Activated naive CD4-positive, alpha-beta T cell treated with anti-CD3 and anti-CD28 coated beads for 36 hours (primary cell): ENCODE data around the gene ZNRF3. TPM values are rescaled to one million over a fixed set of nuclear protein-coding genes. Genes with fewer than 3 reads are reported as not detected.

Source experiments
- CTCF ChIA-PET: fragments of 350-600 bp; sonication (Branson Sonifier 250); formaldehyde crosslinking; loops from one replicate; lab custom pipeline; 2021; ENCODE audit warnings: antibody characterized with exemption; lab: Charles Lee
- DNase-seq: peaks from one replicate; pipeline ENCODE4 v3.0.0-alpha.2; 2020
- H3K27ac Mint-ChIP-seq: one replicate; pipeline ENCODE4 v1.8.0; 2021; ENCODE audit warnings: mild to moderate bottlenecking, mixed read lengths
- H3K27me3 Mint-ChIP-seq: one replicate; pipeline ENCODE4 v1.8.0; 2021; ENCODE audit warnings: low read depth, mixed read lengths
- H3K36me3 Mint-ChIP-seq: one replicate; pipeline ENCODE4 v1.8.0; 2021; ENCODE audit warnings: low read depth, mixed read lengths
- H3K4me1 Mint-ChIP-seq: one replicate; pipeline ENCODE4 v1.8.0; 2021; ENCODE audit warnings: low read depth, mixed read lengths
- H3K4me3 Mint-ChIP-seq: one replicate; pipeline ENCODE4 v1.8.0; 2021; ENCODE audit warnings: mild to moderate bottlenecking, moderate library complexity, mixed read lengths
- H3K9me3 Mint-ChIP-seq: one replicate; pipeline ENCODE4 v1.8.0; 2021; ENCODE audit warnings: mixed read lengths
- intact Hi-C: fragments of 100-400 bp; cut with micrococcal nuclease; formaldehyde crosslinking; loops from one replicate; pipeline ENCODE4 v1.15.1; 2023
- total RNA-seq, 2 experiments: library from RNA; stranded (reverse); gene quantifications; one replicate each; pipeline ENCODE4 v1.2.3, GENCODE V29; 2021

The ZNRF3 gene
- total RNA-seq, 2 experiments from 2014 or later: 1.6 to 2.2 TPM

GRCh38 chr22:28951969-28952521, 68.7 kb downstream of the ZNRF3 start:
- CTCF ChIA-PET: no interaction called here
- Mint-ChIP-seq H3K4me1 (peaks cover 18% of the 10 kb centered on the region), H3K36me3 (peaks cover 2% of the 10 kb centered on the region), H3K4me3 (no peak overlapping the region), H3K9me3 (peaks cover 6% of the 10 kb centered on the region), H3K27me3 (peaks cover 60% of the 10 kb centered on the region), H3K27ac (no peak overlapping the region)
- intact Hi-C loops: no loop called here
- no peak for DNase-seq

GRCh38 chr22:28952857-28953256, 69.5 kb downstream of the ZNRF3 start:
- CTCF ChIA-PET: no interaction called here
- Mint-ChIP-seq H3K36me3 (peaks cover 2% of the 10 kb centered on the region), H3K27me3 (peaks cover 64% of the 10 kb centered on the region), H3K4me3 (no peak overlapping the region), H3K9me3 (peaks cover 2% of the 10 kb centered on the region), H3K27ac (no peak overlapping the region), H3K4me1 (peaks cover 19% of the 10 kb centered on the region)
- intact Hi-C loops: no loop called here
- DNase-seq: no peak

GRCh38 chr22:28953403-28953802, 70.0 kb downstream of the ZNRF3 start:
- DNase-seq: no peak
- Mint-ChIP-seq H3K27ac (no peak overlapping the region), H3K4me3 (no peak overlapping the region), H3K36me3 (peaks cover 2% of the 10 kb centered on the region), H3K4me1 (peaks cover 19% of the 10 kb centered on the region), H3K9me3 (peaks cover under 1% of the 10 kb centered on the region), H3K27me3 (peaks cover 68% of the 10 kb centered on the region)
- CTCF ChIA-PET: no interaction called here
- intact Hi-C loops: no loop called here

GRCh38 chr22:28953976-28954880, 70.9 kb downstream of the ZNRF3 start:
- CTCF ChIA-PET: no interaction called here

GRCh38 chr22:28955817-28956216, 72.4 kb downstream of the ZNRF3 start:
- CTCF ChIA-PET: no interaction called here
- H3K27me3 Mint-ChIP-seq: peaks cover 76% of the 10 kb centered on the region
- peaks cover 6% of the 10 kb centered on the region for H3K36me3 Mint-ChIP-seq
- intact Hi-C loops: loop anchor here (1.0 to 5.0 kb wide), 2 partner anchors 49 to 184 kb away; partner anchors contain the start of gene CCDC117
- DNase-seq: peak; percentile 95
- H3K27ac Mint-ChIP-seq: no peak overlapping the region
- H3K4me1 Mint-ChIP-seq: peaks cover 35% of the 10 kb centered on the region
- no peaks in the 10 kb centered on the region for H3K9me3 Mint-ChIP-seq
- no peak overlapping the region for H3K4me3 Mint-ChIP-seq

More at GRCh38 chr22:28953976-28954880, 70.9 kb downstream of the ZNRF3 start:
- DNase-seq: no peak
- Mint-ChIP-seq H3K27ac (no peak overlapping the region), H3K9me3 (no peaks in the 10 kb centered on the region), H3K4me3 (no peak overlapping the region), H3K36me3 (peaks cover 3% of the 10 kb centered on the region), H3K4me1 (peaks cover 19% of the 10 kb centered on the region), H3K27me3 (peaks cover 75% of the 10 kb centered on the region)
- intact Hi-C loops: no loop called here

GRCh38 chr22:28956506-28956905, 73.1 kb downstream of the ZNRF3 start:
- intact Hi-C loops: loop anchor here (1.0 to 5.0 kb wide), 2 partner anchors 49 to 184 kb away; partner anchors contain the start of gene CCDC117
- Mint-ChIP-seq H3K36me3 (peaks cover 6% of the 10 kb centered on the region), H3K4me1 (peaks cover 38% of the 10 kb centered on the region), H3K27me3 (peaks cover 74% of the 10 kb centered on the region), H3K4me3 (no peak overlapping the region), H3K9me3 (no peaks in the 10 kb centered on the region), H3K27ac (no peak overlapping the region)
- DNase-seq: no peak
- CTCF ChIA-PET: no interaction called here

GRCh38 chr22:28958611-28959010, 75.2 kb downstream of the ZNRF3 start:
- CTCF ChIA-PET: no interaction called here
- no peaks in the 10 kb centered on the region for H3K9me3 Mint-ChIP-seq

GRCh38 chr22:28962042-28962554, 78.7 kb downstream of the ZNRF3 start:
- H3K9me3 Mint-ChIP-seq: no peaks in the 10 kb centered on the region
- H3K27ac Mint-ChIP-seq: no peak overlapping the region
- H3K4me3 Mint-ChIP-seq: no peak overlapping the region
- no peak for DNase-seq
- peaks cover 4% of the 10 kb centered on the region for H3K36me3 Mint-ChIP-seq
- peaks cover 19% of the 10 kb centered on the region for H3K4me1 Mint-ChIP-seq
- H3K27me3 Mint-ChIP-seq: peaks cover 63% of the 10 kb centered on the region
- intact Hi-C loops: no loop called here
- CTCF ChIA-PET: no interaction called here

More at GRCh38 chr22:28958611-28959010, 75.2 kb downstream of the ZNRF3 start:
- H3K36me3 Mint-ChIP-seq: peaks cover 4% of the 10 kb centered on the region
- no peak overlapping the region for H3K4me3 Mint-ChIP-seq
- no peak overlapping the region for H3K27ac Mint-ChIP-seq
- H3K27me3 Mint-ChIP-seq: peaks cover 71% of the 10 kb centered on the region
- H3K4me1 Mint-ChIP-seq: peaks cover 38% of the 10 kb centered on the region
- intact Hi-C loops: loop anchor here (5.0 kb wide), 1 partner anchor 186 kb away; the partner anchor contains the start of gene CCDC117
- no peak for DNase-seq

GRCh38 chr22:28963362-28963761, 80.0 kb downstream of the ZNRF3 start:
- CTCF ChIA-PET: interaction anchor here (0.5 kb wide), 1 partner anchor 104 kb away, joined by 3 read pairs; no protein-coding TSS in a partner anchor
- peaks cover 56% of the 10 kb centered on the region for H3K27me3 Mint-ChIP-seq

GRCh38 chr22:28967163-28967665, 83.8 kb downstream of the ZNRF3 start:
- Mint-ChIP-seq H3K27ac (no peak overlapping the region), H3K4me1 (no peaks in the 10 kb centered on the region), H3K27me3 (peaks cover 44% of the 10 kb centered on the region), H3K36me3 (no peaks in the 10 kb centered on the region), H3K9me3 (no peaks in the 10 kb centered on the region), H3K4me3 (no peak overlapping the region)
- intact Hi-C loops: no loop called here
- no peak for DNase-seq
- CTCF ChIA-PET: interaction anchor here (0.7 kb wide), 1 partner anchor 571 kb away, joined by 3 read pairs; no protein-coding TSS in a partner anchor

More at GRCh38 chr22:28963362-28963761, 80.0 kb downstream of the ZNRF3 start:
- Mint-ChIP-seq H3K4me1 (peaks cover 19% of the 10 kb centered on the region), H3K27ac (no peak overlapping the region), H3K4me3 (no peak overlapping the region), H3K9me3 (no peaks in the 10 kb centered on the region), H3K36me3 (peaks cover 4% of the 10 kb centered on the region)
- DNase-seq: no peak
- intact Hi-C loops: no loop called here

- Mint-ChIP-seq H3K4me1 (no peaks in the 10 kb centered on the region), H3K27me3 (peaks cover 36% of the 10 kb centered on the region), H3K36me3 (no peaks in the 10 kb centered on the region), H3K27ac (no peak overlapping the region), H3K4me3 (no peak overlapping the region), H3K9me3 (no peaks in the 10 kb centered on the region)
- DNase-seq: no peak
- CTCF ChIA-PET: interaction anchor here (0.6 kb wide), 1 partner anchor 60 kb away, joined by 3 read pairs; no protein-coding TSS in a partner anchor
- intact Hi-C loops: no loop called here
Observed at GRCh38 chr22:28967969-28968368, 84.6 kb downstream of the ZNRF3 start.
